Measurements from ENCODE around the gene GNPDA2. TPM values are rescaled to one million over a fixed set of nuclear protein-coding genes. Genes with fewer than 3 reads are reported as not detected.

The GNPDA2 gene
- total RNA-seq, 1 donor from 2014 or later, result 8.4 TPM

DNA sequence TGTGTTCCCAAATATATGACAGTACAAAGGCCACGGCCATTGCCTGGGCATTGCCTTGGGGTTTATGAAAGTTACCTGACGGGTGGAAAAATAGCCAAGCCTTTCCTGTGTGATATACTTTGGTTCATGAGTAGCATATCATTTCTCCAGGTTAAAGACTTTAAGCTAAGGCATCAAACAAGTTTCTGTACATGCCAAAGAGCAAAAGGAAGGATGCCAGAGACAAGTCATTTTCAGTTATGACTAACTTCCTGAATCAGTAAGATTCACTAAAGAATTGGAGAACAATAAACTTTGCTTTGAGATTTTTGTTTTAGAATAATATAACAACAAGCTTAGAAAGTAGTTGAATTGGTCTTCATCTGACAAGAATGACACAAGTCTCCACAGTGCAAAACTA is 57.8 kb downstream of the GNPDA2 start:
- FAIRE-seq (no peak), DNase-seq (ENCODE audit: low read depth) (peak; percentile 8)
- no peak overlapping the region for H3K4me3 ChIP-seq (ENCODE audit: low read depth, low read length)
- H3K36me3 ChIP-seq (ENCODE audit: control insufficient read depth, insufficient read depth, low read length), result no peaks in the 10 kb centered on the region
- TF ChIP-seq CTCF (IDR thresholded peaks at IDR 0.05; ENCODE audit: insufficient read depth, low read length, severe bottlenecking), result no peak
- H3K27me3 ChIP-seq (ENCODE audit: control insufficient read depth, insufficient read depth, low read length), result no peaks in the 10 kb centered on the region

DNA sequence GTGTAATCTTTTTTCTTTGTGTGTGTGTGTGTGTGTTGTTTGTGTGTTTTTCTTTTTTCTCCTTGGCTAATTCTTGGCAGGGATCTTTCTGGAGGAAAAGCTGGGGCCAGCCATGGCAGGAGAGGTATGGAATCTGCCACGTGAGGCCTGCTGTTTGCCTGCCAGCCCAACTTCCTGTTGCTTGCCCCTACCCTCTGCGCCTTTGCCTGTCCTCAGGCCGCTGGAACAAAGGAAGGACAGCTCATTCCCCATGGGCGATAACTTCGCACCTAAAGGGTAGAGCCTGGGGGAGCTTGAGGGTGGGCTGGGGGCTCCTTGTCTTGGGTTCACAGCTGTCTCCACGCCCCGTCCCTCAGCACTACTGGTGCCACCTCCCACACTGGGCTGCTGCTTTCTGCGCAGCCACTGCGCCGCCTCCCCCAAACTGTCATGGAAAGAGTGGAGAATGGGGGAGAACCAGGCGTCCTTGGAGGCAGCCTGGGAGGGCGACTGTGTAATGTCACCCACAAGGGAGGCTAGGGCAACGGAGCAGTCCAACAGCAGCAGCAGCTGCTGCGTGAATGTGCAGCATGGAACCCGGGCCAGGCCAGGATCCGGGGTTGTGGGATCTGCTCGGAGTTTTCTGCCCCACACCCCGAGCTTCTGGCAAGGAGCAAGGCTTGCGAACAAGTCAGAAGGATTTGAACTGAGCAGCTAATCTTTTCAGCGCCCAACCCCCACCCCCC is 62.7 kb downstream of the GNPDA2 start:
- Histone ChIP-seq H3K4me3 (ENCODE audit: low read depth, low read length) (no peak overlapping the region), H3K27me3 (ENCODE audit: control insufficient read depth, insufficient read depth, low read length) (no peaks in the 10 kb centered on the region), H3K36me3 (ENCODE audit: control insufficient read depth, insufficient read depth, low read length) (no peaks in the 10 kb centered on the region)
- TF ChIP-seq CTCF (IDR thresholded peaks at IDR 0.05; ENCODE audit: insufficient read depth, low read length, severe bottlenecking), result no peak
- DNase-seq (ENCODE audit: low read depth), result no peak
- FAIRE-seq, result no peak

- DNase-seq (ENCODE audit: low read depth) (peak; percentile 6), FAIRE-seq (no peak)
- H3K36me3 ChIP-seq (ENCODE audit: control insufficient read depth, insufficient read depth, low read length), result no peaks in the 10 kb centered on the region
- no peak overlapping the region for H3K4me3 ChIP-seq (ENCODE audit: low read depth, low read length)
- no peaks in the 10 kb centered on the region for H3K27me3 ChIP-seq (ENCODE audit: control insufficient read depth, insufficient read depth, low read length)
- TF ChIP-seq CTCF (IDR thresholded peaks at IDR 0.05; ENCODE audit: insufficient read depth, low read length, severe bottlenecking), result no peak
Observed at GRCh38 chr4:44662623-44663005, 63.7 kb downstream of the GNPDA2 start.

DNA sequence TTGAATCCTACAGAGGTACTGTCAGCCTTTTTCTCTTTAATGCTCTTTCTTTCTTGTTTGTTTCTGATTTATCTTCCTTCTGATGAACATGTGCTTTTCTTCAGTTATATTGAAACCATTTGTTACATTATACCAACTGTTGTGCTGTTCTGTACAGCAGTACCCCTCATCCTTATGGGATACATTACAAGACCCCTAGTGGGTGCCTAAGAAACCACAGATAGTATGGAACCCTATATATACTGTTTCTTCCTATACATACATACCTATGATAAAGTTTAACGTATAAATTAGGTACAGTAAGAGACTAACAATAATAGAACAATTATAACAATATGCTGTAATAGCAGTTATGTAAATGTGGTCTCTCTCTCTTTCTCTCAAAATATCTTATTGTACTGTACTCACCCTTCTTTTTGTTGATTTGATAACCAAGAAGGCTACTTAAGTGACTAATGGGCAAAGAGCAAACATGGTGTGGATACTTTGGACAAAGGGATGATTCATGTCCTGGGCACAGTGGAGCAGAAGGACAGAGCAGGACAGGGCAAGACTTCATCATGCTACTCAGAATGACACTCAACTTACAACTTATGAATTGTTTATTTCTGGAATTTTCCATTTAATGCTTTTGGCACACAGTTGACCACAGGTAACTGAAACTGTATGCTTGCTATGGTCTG is 64.3 kb downstream of the GNPDA2 start:
- Histone ChIP-seq H3K27me3 (ENCODE audit: control insufficient read depth, insufficient read depth, low read length) (no peaks in the 10 kb centered on the region), H3K36me3 (ENCODE audit: control insufficient read depth, insufficient read depth, low read length) (no peaks in the 10 kb centered on the region), H3K4me3 (ENCODE audit: low read depth, low read length) (no peak overlapping the region)
- TF ChIP-seq CTCF (IDR thresholded peaks at IDR 0.05; ENCODE audit: insufficient read depth, low read length, severe bottlenecking), result no peak
- DNase-seq (ENCODE audit: low read depth) (peak; percentile 67), FAIRE-seq (no peak)

DNA sequence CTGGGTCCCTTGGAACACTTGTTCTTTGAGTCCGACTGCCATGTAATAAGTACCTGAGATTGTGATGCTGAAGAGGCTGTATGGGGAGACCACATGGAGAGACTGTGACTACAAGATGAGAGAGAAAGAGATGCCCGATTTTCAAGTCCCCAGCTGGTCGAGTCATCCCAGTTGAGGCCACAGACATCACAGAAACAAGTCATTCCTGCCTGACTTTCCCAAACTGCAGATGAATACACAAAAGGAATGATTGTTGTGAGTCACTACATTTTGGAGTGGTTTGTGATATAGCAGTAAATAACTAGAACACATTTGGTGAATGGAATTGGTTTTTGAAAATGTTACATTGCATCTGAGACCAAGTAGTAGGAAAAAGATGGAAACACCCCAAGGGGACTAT is 66.0 kb downstream of the GNPDA2 start:
- Histone ChIP-seq H3K27me3 (ENCODE audit: control insufficient read depth, insufficient read depth, low read length) (no peaks in the 10 kb centered on the region), H3K36me3 (ENCODE audit: control insufficient read depth, insufficient read depth, low read length) (no peaks in the 10 kb centered on the region), H3K4me3 (ENCODE audit: low read depth, low read length) (no peak overlapping the region)
- peak; percentile 9 for DNase-seq (ENCODE audit: low read depth)
- no peak for FAIRE-seq
- no peak for TF ChIP-seq CTCF (IDR thresholded peaks at IDR 0.05; ENCODE audit: insufficient read depth, low read length, severe bottlenecking)
